Stimulated activated CD4-positive, alpha-beta T cell treated with anti-CD3 and anti-CD28 coated beads, TNF-alpha, amount 100 ng/mL, for 24 hours (primary cell): ENCODE measurements around the gene PTN.

Source experiments
- DNase-seq, 3 experiments: peaks; one replicate each; pipeline ENCODE4 v3.0.0-alpha.2; 2020; ENCODE audit warnings: low read depth in 3 of 3

The PTN gene, protein sequence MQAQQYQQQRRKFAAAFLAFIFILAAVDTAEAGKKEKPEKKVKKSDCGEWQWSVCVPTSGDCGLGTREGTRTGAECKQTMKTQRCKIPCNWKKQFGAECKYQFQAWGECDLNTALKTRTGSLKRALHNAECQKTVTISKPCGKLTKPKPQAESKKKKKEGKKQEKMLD

DNA sequence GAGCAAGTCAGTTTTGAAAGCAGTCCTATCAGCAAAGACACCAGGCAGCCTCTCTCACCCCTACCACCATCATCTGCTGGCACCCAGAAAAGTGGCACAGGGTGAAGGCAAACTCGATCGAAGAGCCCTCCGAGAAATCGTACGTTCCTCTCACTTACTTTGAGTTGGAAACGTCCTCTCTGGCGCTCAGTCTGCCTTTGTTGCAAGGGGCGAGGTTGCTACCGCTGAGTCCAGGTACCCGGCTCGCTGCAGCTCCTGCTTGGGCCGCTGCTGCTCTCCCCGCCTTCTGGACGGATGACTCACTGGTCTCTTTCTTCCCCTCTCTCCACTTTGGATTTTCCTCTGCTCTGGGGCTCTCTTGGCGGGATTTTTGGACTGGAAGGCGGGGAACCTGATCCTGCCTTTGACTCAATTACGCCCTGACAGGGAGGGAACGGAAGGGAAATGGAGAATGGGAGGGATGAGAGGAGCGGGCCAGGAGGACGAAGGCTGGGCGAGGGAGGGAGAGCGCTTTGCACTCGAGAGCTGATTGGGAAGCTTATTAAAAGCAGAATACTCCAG lies at the start of gene PTN:
PTN (minus strand) TSS at position 453 of the 561 bp plus-strand sequence. CDS start 88,760 bp downstream, outside the sequence.
- no peak for DNase-seq

- no peak for DNase-seq
Observed at GRCh38 chr7:137390076-137390475, 46.5 kb upstream of the PTN start.

DNA sequence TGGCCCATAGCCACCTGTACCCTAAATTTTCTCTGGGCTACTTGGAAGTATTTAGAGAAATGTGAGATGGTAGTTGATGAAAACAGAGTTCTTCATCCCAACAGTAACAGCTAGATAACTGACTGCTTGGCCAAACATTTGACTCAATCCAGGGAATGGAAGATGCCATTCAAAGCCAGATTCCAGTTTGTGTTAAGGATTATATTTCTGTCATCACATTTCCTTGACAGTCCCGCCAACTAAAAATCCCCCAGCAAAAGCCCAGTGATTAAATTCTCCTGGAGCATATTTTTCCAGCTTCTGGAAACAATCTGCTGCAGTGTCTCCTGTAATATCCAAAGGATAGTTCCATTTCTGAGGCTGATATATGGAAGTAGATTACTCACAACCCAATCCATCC lies 45.4 kb upstream of the PTN start:
- DNase-seq: no peak

DNA sequence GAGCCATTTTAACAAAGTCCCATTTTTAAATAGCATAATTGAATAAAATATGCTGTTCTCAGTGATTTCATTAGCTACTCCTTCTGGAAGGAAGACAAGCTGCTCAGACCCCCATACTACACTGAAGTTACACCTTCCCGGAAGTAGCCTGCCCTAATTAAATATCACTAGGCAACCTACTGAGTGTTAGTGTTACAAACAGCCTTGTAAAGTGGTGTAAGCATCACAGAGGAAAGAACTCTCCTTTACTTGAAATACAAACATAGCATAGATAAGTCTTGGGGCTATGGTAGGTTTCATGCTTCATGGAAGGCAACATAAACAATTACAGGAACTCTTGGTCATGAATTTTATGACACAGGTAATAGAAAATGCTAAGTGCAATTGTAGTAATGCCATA lies 43.4 kb upstream of the PTN start:
- DNase-seq: no peak

DNA sequence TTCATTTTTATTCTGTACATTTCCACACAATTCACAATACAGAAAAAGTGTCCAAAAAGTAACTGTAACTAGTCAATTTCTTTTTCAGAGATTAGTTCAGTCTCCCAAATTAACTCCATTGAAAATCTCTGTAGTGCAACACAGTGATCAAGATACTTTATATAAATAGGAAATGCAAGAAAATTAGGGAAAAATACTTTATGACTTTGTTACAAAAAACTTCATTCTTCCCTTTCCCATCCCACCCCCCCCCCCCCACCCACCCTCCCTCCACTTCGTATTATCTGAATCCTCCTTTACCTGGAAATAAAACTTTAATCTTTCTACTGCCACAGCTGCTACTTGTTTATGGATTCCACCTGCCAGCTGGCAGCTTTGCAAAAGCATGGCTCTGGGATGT lies 37.5 kb upstream of the PTN start:
- DNase-seq: no peak

DNA sequence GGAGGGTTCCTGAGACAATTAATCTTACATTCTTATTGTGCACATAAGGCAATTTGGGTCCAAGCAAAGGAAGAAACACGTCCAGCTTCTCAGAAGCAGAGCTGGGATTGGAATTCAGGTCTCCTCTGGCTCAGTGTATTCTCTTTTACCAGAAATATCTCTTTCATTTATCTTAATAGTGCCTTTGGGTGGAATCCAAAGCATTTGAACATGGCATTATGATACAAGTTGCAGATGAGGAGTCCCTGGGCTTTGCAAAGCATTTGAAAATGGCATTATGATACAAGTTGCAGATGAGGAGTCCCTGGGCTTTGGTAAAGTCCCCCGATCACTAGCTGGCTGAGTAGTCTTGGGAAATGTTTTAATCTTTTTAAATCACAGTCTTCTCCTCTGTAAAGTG lies 30.0 kb upstream of the PTN start:
- no peak for DNase-seq

DNA sequence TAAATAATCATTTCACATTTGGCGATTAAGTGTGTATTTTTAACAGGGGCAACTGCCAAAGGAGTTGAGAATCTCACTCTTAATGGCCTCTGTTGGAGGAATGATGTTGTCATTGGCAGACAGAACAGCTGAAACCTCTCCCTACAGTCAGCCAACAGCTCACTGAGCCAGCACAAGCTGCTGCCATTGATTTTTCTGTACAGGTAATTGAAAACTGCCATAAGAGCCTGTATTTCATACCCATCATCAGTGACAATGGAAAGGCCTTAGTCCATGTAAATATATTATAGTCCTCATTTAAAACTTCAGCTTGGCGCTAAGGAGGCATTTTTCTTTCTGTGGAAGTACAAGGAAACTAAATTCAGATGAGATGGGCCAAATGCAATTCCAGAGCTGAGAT lies 28.1 kb upstream of the PTN start:
- DNase-seq: no peak

- no peak for DNase-seq
Observed at GRCh38 chr7:137366995-137367394, 23.5 kb upstream of the PTN start.

GRCh38 chr7:137363683-137364082 lies 20.1 kb upstream of the PTN start:
- no peak for DNase-seq

GRCh38 chr7:137360087-137360679 lies 16.6 kb upstream of the PTN start:
- DNase-seq: no peak

DNA sequence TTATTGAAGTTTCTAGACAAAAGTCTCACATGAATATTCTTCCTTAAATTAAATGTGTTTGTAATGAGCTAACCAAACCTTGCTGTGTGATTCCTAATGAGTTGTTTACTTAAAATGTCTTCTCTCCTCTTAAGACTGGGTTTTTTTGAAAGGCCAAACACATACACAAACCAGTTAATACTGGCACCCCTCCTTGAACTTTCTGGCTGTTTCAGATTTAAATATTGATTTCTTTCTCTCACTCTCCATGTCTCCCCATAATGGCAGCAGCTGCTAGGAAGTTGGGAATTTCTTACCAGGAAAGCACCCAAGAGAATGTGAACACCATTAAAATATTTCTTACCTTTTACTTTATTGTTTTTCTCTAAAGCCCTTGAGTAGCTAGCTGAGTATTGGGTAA lies 11.4 kb upstream of the PTN start:
- no peak for DNase-seq

DNA sequence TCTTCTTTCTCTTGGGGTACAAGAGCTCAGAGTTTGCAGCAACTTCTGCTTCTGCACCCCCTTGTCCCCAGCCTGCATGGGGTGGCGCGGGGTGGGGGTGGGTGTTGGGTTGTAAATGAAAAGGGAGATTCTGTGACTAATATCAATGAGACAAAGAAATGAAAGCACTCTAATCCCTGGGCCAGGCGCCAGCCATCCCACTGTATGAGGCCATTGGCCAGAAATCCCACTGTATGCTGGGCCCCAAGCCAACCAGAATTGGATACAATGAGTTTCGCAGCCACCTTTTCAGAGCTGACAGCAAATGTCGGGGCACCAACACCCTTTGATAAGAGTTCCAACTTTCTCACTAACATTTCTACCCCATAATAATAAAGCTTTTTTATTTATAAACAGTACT lies 10.9 kb upstream of the PTN start:
- no peak for DNase-seq

DNA sequence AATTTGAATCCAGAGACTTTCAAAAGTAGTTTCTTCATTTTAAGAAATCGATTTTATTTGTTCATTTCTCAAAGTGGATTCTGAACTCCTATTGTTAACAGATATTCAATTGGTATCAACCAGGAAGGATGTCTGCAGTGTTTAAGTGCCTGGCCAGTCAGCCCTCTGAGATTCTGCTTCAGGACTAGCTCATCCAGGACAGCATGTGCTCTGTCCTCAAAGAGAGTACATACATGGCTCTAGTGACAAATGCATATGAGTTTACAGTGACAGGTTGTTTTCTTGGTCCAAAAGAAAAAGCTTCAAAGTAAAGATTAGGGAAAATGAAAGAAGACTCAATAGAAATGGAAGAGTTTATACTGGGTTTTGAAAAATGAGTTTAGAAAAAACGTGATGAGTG lies 8.4 kb upstream of the PTN start:
- DNase-seq: no peak

DNA sequence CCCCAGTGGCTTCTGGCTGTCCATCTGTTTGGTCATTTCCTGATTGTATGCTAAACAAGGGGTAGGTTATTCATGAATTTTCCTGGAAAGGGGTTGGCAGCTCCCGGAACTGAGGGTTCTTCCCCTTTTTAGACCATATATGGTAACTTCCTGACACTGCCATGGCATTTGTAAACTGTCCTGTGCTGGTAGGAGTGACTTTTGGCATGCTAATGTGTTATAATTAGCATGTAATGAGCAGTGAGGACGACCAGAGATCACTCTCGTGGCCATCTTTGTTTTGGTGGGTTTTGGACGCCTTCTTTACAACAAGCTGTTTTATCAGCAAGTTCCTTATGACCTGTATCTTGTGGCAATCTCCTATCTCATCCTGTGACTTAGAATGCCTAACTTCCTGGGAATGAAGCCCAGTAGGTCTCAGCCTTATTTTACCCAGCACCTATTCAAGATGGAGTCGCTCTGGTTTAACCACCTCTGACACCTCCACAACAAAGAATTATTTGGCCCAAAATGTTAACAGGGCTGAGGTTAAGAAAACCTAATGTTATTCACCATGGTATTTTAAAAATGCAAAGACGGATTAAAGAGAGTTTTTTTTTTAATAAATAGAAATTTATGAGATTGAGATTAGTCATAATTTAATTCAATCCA lies 2.4 kb upstream of the PTN start:
- no peak for DNase-seq

DNA sequence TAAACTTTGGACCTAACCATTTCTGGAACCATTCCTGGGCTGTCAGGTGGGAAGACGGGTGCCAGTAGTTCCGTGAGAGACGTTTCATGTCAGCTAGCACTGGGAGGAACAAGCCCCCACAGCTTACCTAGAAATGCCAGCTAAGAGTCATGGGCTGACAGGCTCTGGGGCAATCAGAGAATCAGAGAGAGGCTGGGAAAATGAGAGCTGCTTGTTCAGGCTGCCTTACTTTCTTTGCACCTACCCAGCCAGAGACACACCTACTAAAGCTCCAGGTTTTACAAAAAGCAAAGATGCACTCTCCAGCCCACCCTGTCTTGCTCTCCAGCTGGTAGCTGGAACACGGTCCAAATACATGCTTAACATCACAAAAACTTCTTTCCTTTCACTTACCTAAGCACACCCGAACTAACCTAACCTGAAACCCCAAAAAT lies 688 bp downstream of the PTN start:
- DNase-seq: no peak

DNA sequence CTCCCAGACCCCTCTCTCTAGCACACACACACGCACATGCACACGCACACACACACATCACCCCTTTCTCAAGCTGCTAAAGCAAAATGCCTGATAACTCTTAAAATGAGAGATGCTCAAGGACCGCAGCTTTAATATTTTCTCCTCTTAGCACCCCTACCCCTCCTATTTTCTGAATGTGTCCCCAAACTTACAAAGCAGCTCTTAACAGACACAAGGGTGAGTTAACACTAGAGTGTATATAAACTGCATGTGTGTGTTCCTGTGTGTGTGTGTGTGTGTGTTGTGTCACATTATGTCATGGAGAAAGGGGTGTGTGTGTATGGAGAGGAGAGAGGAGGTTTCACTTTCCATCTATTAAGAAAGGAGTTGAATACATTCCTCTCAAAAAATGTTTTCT lies 1.3 kb downstream of the PTN start:
- DNase-seq: no peak

DNA sequence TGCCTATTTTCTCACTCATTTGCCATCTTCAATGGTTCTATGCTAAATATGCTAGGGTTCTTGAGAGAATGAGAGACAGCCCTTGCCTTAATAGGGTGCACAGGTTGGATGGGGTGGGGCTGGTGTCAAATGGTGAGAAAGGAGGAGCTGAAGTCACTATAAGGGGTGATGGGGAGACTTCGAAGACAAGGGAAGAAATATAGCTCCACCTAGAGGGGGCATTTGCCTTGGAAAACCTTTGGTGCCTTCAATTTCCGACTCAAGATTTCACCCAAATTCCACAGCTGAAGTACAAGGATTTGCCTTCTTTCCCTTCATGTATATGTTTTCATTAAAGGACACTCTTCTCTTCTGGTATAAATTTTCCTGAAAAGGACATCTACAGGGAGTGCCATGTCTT lies 5.6 kb downstream of the PTN start:
- no peak for DNase-seq

DNA sequence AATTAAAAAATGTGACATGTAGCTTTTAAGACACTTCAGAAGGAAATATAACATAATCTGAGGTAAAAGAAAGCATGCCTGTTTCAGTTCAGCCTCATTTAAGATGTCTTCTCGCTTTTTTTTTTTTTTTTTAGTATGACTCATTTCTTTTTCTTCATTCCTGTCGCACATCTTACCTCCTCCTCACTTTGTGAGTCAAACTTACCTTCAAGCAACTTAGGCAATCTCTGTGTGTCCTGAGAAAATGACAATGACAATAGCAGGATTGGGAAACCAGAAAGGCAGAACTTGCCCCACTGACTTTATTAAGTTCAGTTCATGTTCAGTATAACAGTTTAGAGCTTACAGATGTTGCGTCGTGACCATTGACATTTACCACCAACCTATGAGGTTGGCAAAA lies 7.7 kb downstream of the PTN start:
- no peak for DNase-seq

DNA sequence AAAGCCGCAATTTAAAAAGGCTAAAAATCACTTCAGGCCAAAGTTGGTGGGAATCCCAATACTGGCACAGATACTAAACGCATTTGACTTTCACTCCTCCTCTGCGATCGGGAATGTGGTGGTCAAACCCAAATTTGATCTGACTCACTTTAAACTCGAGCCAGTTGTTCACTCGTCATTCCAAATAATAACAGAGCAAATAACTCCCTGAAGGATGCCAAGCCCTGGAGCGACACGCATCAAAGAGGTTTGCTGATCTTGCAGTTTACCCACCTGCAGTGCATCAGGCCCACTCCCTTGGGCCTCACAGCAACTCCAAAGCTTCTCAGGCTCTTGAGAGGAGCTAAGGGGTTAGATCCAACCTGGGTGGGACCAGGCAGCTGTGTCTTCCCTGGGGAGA lies 12.2 kb downstream of the PTN start:
- no peak for DNase-seq

GRCh38 chr7:137329411-137329810 lies 14.1 kb downstream of the PTN start:
- DNase-seq: no peak

- no peak for DNase-seq
Observed at GRCh38 chr7:137328373-137329120, 15.0 kb downstream of the PTN start.

DNA sequence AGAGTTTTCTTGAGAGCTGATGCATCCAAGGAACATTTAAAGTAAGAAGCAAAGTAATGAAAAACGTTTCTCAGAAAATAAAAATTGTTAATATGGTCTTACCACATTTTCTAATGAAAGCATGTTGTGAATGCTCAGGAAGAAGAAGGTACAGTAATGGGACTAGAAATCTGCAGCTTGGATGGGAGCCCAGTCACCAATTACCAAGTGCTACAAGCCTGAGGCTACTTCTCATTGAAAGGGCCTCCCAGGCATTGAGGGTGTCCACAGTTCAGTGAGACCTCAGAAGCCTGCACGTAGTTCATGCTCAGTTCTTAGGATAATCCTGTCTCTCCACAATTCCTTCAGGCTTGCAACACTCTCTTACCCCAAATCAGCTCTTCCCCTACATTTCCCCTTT lies 17.6 kb downstream of the PTN start:
- DNase-seq: no peak
